HPDE6-E6E7 (cell line): ENCODE measurements around the gene P3H4.

Experiments
- DNase-seq: peaks from one replicate; pipeline ENCODE4 v3.0.0; 2011; ENCODE audit warnings: missing footprints; ENCODE audit errors: extremely low spot score

Gene P3H4

GRCh38 chr17:41772218-41772585 is 39.5 kb downstream of the P3H4 start:
- peak; percentile 80 for DNase-seq

DNA sequence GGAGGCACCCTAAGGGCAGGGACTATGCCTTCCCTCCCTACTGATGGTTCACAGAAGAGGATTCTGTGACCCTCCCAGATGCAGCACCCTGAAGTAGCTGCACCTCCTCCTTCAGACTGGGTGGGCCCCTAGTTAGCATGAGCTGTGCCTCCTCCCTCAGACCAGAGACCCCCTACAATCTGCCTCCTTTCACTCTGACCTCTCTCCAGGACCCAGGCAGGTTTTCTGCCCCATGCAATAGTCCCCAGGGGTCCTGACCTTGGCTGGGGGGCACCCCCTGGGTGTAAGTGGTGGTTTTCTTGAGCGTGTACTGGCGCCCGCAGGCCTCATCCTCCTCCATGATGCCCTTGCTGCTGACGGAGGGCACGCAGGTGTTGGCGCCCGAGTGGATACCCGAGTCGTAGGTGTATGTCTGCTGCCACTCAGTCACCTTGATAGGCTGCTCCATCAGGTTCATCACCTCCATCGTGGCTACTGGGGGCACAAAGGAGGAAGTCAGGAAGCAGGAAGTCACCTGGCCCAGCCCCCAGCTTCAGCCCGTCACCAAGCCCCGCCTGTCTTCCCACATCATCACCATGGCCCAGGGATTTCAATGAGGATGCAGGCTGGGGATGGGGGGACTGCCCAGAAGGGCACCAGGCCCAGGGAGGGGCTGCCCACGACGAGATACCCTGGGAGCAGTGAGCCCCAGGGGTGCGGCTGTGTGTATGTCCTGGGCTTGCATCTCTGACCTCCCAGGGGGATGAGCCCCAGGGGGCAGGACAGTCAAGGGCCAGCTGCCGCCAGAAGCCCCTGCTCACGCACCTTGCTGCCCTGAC is 40.2 kb downstream of the P3H4 start:
- DNase-seq: no peak

DNA sequence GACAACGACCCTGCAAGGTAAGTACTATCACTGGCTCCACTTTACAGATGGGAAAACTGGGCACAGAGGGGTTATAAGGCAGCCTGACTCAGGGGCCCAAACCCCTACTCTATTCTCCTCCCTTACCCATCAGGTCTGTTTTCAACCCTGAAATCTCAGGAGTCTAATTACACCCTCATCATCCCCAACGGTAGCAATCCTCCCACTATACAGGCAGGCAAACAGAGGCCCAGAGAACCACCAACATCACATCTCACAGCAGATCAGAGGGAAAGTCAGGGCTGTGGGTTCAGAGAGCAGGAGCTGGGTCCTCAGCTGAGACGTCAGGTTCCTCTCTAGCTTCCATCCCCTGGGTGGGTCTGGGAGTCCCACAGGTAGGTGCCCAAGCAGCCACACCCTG is 41.8 kb downstream of the P3H4 start:
- no peak for DNase-seq

DNA sequence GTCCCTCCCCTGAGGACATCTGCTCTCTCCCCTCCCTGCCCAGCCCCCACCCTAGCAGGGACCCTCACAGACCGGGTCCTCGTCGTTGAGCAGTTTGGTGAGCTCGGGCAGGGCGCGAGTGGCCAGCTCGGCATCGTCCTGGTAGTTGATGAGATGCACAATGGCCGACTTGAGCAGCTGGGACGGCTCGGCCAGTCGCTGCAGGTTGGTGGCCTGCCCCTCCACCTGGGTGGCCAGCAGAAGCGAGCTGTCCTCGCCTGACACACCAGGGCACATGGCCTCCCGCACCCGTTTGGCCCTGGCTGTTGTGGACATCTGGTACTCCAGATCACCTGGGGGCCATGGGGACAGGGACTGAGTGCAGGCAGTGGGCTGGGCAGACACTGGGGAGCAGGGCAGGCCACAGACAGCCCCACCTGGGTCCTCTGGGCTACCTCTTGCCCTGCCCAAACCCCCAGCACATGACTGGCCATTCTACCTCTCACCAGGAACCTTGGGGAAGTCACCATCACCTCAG is 42.3 kb downstream of the P3H4 start:
- DNase-seq: no peak

GRCh38 chr17:41768682-41769288 is 43.0 kb downstream of the P3H4 start:
- DNase-seq: no peak

DNA sequence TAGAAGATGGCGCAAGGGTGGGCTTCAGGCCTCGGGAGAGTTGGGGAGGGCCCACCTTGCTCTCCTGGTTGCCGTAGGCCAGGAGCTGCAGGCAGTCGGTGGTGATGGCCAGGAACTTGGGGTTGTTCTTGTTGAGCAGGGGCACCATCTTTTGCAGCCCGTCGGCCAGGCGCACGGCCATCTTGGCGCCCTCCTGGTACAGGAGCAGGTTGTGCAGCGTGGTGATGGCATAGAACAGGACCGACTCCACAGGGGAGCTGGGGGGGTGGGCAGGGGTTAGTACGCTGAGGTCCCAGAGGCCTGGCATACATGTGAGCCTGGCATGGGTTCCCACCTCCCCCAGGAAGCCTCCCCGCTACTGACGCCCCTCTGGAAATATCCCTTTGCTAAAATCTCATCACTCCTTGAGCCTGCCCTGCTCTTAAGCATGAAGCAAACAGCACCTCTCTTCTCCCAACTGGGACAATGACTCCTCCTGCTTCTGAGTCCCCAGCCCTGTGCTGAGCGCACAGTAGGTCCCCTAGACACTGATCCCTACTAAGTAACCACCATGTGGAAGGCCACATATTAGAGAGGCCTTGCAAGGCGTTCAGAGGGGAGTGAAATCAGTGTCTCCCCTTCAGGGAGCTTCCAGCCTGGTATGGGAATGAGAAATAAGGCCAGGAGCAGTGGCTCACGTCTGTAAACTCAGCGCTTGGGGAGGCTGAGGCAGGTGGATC is 44.3 kb downstream of the P3H4 start:
- DNase-seq: no peak

GRCh38 chr17:41766135-41766534 is 45.6 kb downstream of the P3H4 start:
- no peak for DNase-seq

GRCh38 chr17:41763327-41763726 is 48.4 kb downstream of the P3H4 start:
- DNase-seq: no peak

GRCh38 chr17:41762841-41763240 is 48.9 kb downstream of the P3H4 start:
- DNase-seq: no peak

- no peak for DNase-seq
Measured at GRCh38 chr17:41762391-41762790, 49.4 kb downstream of the P3H4 start.

DNA sequence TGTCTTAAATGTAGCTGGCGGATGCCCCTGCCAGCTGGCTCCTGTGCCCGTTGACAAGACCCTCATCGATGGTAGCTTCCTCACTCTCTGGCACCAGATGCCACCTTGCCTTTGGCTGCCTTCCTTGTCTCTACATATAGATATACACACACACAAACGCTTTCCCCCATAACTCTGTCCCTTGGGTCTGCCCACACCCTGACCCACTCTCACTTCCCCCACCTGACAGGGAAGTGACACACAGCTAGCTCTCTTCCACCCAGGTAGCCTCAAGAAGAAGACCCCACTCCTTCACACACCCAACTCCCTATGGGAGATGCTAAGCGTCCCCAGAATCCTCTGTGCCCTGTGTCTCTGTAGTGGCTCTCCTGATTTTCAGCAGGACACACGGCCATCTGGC is 50.9 kb downstream of the P3H4 start:
- DNase-seq: no peak

DNA sequence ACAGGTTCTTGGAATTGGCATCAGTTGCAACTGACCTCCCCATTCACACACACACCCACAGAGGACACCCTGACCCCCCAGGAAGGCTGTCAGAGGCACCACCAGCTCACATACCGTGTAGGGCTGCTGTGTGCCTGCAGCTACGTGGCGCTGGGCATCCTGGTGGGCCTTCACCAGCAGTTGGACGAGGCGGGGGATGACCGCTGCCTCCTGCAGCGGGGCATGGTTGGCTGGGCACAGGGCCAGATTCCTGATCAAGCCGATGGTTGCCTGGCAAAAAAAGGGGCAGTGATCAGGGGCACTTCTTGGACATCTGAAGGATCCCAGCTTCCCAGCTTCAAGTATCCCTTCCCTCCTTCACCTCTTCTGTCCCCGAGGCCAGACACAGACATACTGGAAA is 53.1 kb downstream of the P3H4 start:
- DNase-seq: no peak

GRCh38 chr17:41754066-41754465 is 57.7 kb downstream of the P3H4 start:
- DNase-seq: no peak
